Panc1 (cell line): Measurements from ENCODE around the gene SLC10A4. TPM values are rescaled to one million over a fixed set of nuclear protein-coding genes. Genes with fewer than 3 reads are reported as not detected.

ENCODE experiments used
- ATAC-seq: fragments of 200-7000 bp; cut with Tn5 transposase; 2 replicates; pipeline ENCODE4 v1.9.1; 2020; ENCODE audit warnings: mild to moderate bottlenecking, moderate library complexity
- BruUV-seq: library from RNA; stranded (reverse); fragments of 400-500 nt; replicated peaks from 2 replicates; lab custom pipeline; 2021; lab: Mats Ljungman, UMichigan
- CTCF ChIA-PET: fragments of 300-600 bp; sonication (Branson Sonifier 250); formaldehyde crosslinking; loops from one replicate; lab custom pipeline; 2022; ENCODE audit warnings: antibody characterized with exemption; lab: Charles Lee
- POLR2A ChIA-PET: fragments of 300-600 bp; sonication (Branson Sonifier 250); formaldehyde crosslinking; loops from one replicate; lab custom pipeline; 2022; ENCODE audit warnings: antibody characterized with exemption; lab: Charles Lee
- DNase-seq: peaks from one replicate; pipeline ENCODE4 v3.0.0-alpha.2; 2010; ENCODE audit warnings: low read depth, low spot score
- H3K27ac ChIP-seq: 2 replicates; pipeline ENCODE4 v1.5.1; 2011; ENCODE audit warnings: mild to moderate bottlenecking, low read length, inconsistent platforms
- H3K27me3 ChIP-seq: fragments of 200-500 bp; sonication (Bioruptor generic); 2 replicates; pipeline ENCODE4 v1.6.0; 2014; ENCODE audit warnings: low read length, inconsistent platforms; ENCODE audit not compliant: control insufficient read depth, insufficient read depth
- H3K36me3 ChIP-seq: fragments of 200-500 bp; sonication (Bioruptor generic); 2 replicates; pipeline ENCODE4 v1.5.1; 2014; ENCODE audit warnings: inconsistent platforms, mild to moderate bottlenecking, low read length, moderate library complexity; ENCODE audit not compliant: control insufficient read depth, insufficient read depth
- H3K4me1 ChIP-seq: 2 replicates; pipeline ENCODE4 v1.5.1; 2011; ENCODE audit warnings: inconsistent platforms, mild to moderate bottlenecking, low read length, moderate library complexity; ENCODE audit not compliant: control insufficient read depth, insufficient read depth
- H3K4me3 ChIP-seq, 2 experiments: 2 replicates each; pipeline ENCODE4 v1.5.1; 2011 to 2012; ENCODE audit warnings: low read depth in 2 of 2, low read length in 2 of 2, mild to moderate bottlenecking in 2 of 2, inconsistent platforms in 1 of 2, moderate library complexity in 1 of 2
- H3K9me3 ChIP-seq: fragments of 200-500 bp; sonication (Bioruptor generic); 2 replicates; pipeline ENCODE4 v1.5.1; 2014; ENCODE audit warnings: low read depth, mild to moderate bottlenecking, inconsistent platforms, low read length, moderate library complexity; ENCODE audit not compliant: control insufficient read depth, insufficient read depth
- POLR2AphosphoS5 ChIP-seq: IDR thresholded peaks from 2 replicates; pipeline ENCODE4 v1.6.1; 2012; ENCODE audit warnings: mild to moderate bottlenecking, low read depth, low read length, moderate library complexity
- REST ChIP-seq, 2 experiments: IDR thresholded peaks; 2 replicates each; pipeline ENCODE4 v1.6.1; 2011 to 2012; ENCODE audit warnings: low read depth in 2 of 2, control low read depth in 1 of 2, low read length in 1 of 2, mild to moderate bottlenecking in 1 of 2, moderate library complexity in 1 of 2; ENCODE audit not compliant: insufficient read depth in 1 of 2
- SIN3A ChIP-seq: IDR thresholded peaks from 2 replicates; pipeline ENCODE4 v1.6.1; 2012; ENCODE audit warnings: low read depth, mild to moderate bottlenecking, low read length, moderate library complexity, borderline replicate concordance; ENCODE audit not compliant: insufficient read depth
- TCF7L2 ChIP-seq: IDR thresholded peaks from 2 replicates; pipeline ENCODE4 v1.6.1; 2011; ENCODE audit warnings: mild to moderate bottlenecking, low read depth, low read length, inconsistent platforms
- in situ Hi-C: cut with HindIII; loops from 2 replicates; pipeline ENCODE4 v1.10.0; 2016; ENCODE audit warnings: low sequenced_read_pairs, low pct_unique_long_range_greater_than_20kb
- intact Hi-C: fragments of 100-400 bp; cut with micrococcal nuclease; formaldehyde crosslinking; loops from one replicate; pipeline ENCODE4 v1.10.0; 2022; ENCODE audit not compliant: unreplicated experiment
- total RNA-seq: library from RNA; stranded (reverse); gene quantifications from one replicate; pipeline ENCODE4 v1.2.1, GENCODE V29; 2021; ENCODE audit not compliant: unreplicated experiment
- TF ChIP-seq, protein P1 (sequence below): fragments of 450-650 bp; IDR thresholded peaks from 2 replicates; pipeline ENCODE4 v1.5.1; 2017; ENCODE audit warnings: mild to moderate bottlenecking

The SLC10A4 gene
- total RNA-seq, 1 experiment from 2014 or later: 1.2 TPM

- BruUV-seq: no TSS peak
- in situ Hi-C loops: no loop called here
- Histone ChIP-seq H3K4me1 (no peaks in the 10 kb centered on the region), H3K27me3 (no peaks in the 10 kb centered on the region), H3K9me3 (no peaks in the 10 kb centered on the region), H3K27ac (no peak overlapping the region), H3K36me3 (no peaks in the 10 kb centered on the region), H3K4me3 (no peak overlapping the region)
- ATAC-seq (no peak), DNase-seq (no peak)
- ChIA-PET POLR2A (no interaction called here), CTCF (no interaction called here)
- no peak for TF ChIP-seq REST (IDR thresholded peaks at IDR 0.05; ENCODE audit: insufficient read depth in 1 of 2, low read depth in 2 of 2, low read length in 1 of 2)
- no peak for TF ChIP-seq TCF7L2
- no peak for TF ChIP-seq POLR2AphosphoS5
- TF ChIP-seq, protein P1, sequence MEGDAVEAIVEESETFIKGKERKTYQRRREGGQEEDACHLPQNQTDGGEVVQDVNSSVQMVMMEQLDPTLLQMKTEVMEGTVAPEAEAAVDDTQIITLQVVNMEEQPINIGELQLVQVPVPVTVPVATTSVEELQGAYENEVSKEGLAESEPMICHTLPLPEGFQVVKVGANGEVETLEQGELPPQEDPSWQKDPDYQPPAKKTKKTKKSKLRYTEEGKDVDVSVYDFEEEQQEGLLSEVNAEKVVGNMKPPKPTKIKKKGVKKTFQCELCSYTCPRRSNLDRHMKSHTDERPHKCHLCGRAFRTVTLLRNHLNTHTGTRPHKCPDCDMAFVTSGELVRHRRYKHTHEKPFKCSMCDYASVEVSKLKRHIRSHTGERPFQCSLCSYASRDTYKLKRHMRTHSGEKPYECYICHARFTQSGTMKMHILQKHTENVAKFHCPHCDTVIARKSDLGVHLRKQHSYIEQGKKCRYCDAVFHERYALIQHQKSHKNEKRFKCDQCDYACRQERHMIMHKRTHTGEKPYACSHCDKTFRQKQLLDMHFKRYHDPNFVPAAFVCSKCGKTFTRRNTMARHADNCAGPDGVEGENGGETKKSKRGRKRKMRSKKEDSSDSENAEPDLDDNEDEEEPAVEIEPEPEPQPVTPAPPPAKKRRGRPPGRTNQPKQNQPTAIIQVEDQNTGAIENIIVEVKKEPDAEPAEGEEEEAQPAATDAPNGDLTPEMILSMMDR: no peak
- no peak for TF ChIP-seq SIN3A
- intact Hi-C loops: no loop called here
Observed at GRCh38 chr4:48481581-48481980, 1.6 kb upstream of the SLC10A4 start.

DNA sequence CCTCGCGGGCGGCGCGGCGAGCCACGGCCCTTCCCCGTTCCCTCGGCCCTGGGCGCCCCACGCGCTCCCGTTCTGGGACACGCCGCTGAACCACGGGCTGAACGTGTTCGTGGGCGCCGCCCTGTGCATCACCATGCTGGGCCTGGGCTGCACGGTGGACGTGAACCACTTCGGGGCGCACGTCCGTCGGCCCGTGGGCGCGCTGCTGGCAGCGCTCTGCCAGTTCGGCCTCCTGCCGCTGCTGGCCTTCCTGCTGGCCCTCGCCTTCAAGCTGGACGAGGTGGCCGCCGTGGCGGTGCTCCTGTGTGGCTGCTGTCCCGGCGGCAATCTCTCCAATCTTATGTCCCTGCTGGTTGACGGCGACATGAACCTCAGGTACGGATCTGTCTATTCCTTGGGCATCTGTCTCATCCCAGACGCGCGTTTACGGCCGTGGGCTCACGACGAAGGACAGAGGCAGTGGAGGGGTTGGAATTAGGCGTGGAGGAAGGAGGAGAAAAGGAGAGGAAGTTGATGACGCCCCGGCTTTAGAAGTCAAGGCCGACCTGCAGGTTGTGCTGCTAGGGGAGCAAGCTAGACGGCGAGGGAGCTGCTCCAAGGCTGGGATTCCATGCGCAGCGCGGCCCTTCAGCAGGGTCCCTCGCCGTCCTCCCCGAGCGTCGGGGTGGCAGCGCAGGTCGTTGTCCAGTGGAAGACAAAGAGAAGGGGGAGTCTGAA, 792 bp downstream of the SLC10A4 start:
- ChIA-PET POLR2A (interaction anchor here (0.6 kb wide), 1 partner anchor 427 kb away, joined by 8 read pairs; no protein-coding TSS in a partner anchor), CTCF (no interaction called here)
- peak overlapping the region in 1 of 2 experiments; percentile 31; a peak in 2 of 4 replicates for H3K4me3 ChIP-seq
- no peak overlapping the region for H3K27ac ChIP-seq
- H3K4me1 ChIP-seq: no peaks in the 10 kb centered on the region
- intact Hi-C loops: no loop called here
- no peaks in the 10 kb centered on the region for H3K27me3 ChIP-seq
- ATAC-seq (peak; percentile 39; the same call in 1 of the 2 replicates), DNase-seq (no peak)
- no TSS peak for BruUV-seq
- H3K36me3 ChIP-seq: no peaks in the 10 kb centered on the region
- in situ Hi-C loops: no loop called here
- no peaks in the 10 kb centered on the region for H3K9me3 ChIP-seq
- TF ChIP-seq TCF7L2: no peak
- TF ChIP-seq, protein P1: no peak
- TF ChIP-seq SIN3A: no peak
- TF ChIP-seq REST (IDR thresholded peaks at IDR 0.05; ENCODE audit: insufficient read depth in 1 of 2, low read depth in 2 of 2, low read length in 1 of 2): no peak
- TF ChIP-seq POLR2AphosphoS5: no peak
